SK-MEL-5 (cell line): Measurements from ENCODE around the gene CSK. TPM values are rescaled to one million over a fixed set of nuclear protein-coding genes. Genes with fewer than 3 reads are reported as not detected.

Experiments
- DNase-seq: peaks from one replicate; pipeline ENCODE4 v3.0.0-alpha.2; 2016; ENCODE audit warnings: low read depth, low spot score
- in situ Hi-C: cut with HindIII; loops from 2 replicates; pipeline ENCODE4 v1.10.0; 2016; ENCODE audit warnings: low sequenced_read_pairs, high pct_unique_total_duplicates, low pct_unique_long_range_greater_than_20kb
- total RNA-seq: library from RNA; depleted of rRNA; stranded (reverse); fragments of >200 nt; shearing (Covaris generic); gene quantifications from 2 replicates; pipeline ENCODE4 v1.2.3, GENCODE V29; 2014

CSK gene
- total RNA-seq, 1 experiment from 2014 or later: 20.7 TPM

DNA sequence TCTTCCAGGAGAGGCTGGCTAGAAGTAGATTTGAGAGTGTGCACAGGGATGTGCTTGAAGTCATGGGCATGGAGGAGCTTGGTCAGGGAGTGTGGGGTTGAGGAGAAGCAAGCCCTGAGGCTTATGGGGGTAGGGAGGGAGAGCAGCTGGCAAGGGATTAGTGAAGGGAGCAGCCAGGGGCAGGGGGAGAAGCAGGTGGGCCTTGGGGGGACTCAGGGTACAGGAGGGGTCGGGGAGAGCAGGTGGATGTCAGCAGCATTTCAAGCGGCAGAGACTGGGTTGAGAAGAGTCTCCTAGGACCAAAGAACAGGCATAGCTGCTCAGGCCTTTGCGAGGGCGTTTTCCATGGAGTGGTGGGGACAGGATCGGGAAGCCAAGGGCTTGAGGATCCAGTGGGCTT lies 27.4 kb downstream of the CSK start:
- in situ Hi-C loops: no loop called here
- DNase-seq: no peak

DNA sequence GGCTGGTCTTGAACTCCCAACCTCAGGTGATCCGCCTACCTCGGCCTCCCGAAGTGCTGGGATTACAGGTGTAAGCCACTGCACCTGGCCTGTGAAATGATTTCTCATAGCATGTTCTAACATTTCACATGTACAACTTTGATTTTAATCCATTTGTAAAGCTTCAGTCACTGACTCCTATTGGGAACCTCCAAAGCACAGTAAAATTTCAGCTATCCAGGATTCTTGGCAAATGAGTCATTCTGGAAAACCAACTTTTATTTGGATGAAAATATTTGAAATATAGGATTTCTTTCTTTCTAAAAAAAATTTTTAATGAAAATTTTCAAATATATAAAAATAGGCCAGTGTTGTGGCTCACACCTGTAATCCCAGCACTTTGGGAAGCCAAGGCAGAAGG lies 28.1 kb downstream of the CSK start:
- in situ Hi-C loops: no loop called here
- DNase-seq: no peak

DNA sequence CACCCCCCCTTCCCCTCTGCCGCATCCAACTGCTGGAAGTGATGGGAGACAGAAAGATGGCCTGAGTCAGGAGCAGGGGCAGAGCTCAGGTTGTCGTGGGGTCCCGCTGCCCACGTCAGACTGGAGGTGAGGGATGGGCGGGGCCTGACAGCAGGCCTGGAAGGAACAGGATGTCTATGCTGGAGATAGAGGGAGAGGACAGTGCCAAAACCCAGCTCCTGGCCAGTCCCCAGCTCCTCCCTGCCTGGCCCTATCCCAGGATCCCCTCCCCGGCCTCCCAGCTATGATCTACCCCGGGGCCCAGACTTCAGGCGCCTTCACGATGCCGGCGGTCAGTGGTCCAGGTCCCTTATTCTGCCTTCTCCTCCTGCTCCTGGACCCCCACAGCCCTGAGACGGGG lies 30.7 kb downstream of the CSK start, which contains the start of gene LMAN1L:
LMAN1L (plus strand) TSS at position 303 of the 400 bp plus-strand sequence; CDS start at position 323, 20 bp downstream.
- in situ Hi-C loops: no loop called here
- DNase-seq: no peak

DNA sequence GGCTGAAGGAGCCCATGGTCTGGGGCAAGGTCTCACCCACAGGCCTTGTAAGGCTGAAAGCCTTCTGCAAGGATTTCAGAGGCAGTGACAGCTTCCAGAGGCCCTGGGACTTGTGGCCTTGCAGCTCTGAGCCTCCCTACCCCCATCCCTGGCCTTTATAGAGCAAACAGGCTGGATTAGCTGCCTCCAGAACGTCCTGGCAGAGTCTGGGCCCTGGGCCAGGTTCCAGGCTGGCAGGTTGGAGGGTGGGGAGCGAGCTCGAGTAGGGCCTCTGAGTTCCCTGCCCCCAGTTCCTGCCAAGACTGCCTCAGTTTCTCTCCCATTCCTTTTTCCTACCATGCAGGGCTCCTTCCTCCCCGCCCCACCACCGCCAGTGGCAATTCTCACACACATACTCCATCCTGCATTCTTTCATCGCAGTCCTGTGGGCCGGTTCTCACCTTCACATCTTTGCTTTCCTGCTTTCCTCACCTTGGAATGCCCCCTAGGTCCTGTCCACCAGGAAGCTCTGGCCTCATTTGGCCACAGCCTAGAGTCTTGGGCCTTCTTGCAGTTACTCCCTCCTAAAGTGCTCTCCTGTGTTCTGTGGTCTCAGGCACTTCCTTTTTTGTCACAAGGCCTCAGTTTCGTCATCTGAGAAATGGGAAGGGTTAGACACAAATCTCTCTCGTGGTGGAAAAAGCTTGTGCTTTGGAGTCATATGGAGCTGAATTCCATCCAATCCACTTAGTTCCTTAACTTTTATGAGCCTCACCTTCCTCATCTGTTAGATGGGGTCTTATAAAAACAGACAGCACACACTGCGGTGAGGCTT lies 33.4 kb downstream of the CSK start:
- DNase-seq: no peak
- in situ Hi-C loops: no loop called here

DNA sequence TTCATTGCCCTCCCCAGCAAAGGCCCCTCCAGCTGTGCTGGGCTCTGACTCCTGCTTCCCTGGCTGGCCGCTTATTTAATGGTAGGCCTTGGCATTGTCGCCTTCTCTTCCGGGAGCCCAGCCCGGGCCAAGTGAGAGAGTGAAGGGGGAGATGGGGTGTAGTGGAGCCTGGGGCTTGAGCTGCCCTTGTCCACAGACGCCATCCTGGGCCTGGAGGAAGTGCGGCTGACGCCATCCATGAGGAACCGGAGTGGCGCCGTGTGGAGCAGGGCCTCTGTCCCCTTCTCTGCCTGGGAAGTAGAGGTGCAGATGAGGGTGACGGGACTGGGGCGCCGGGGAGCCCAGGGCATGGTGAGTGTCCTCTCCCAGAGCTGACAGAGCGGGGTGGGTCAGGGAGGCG lies 34.1 kb downstream of the CSK start:
- in situ Hi-C loops: no loop called here
- no peak for DNase-seq

DNA sequence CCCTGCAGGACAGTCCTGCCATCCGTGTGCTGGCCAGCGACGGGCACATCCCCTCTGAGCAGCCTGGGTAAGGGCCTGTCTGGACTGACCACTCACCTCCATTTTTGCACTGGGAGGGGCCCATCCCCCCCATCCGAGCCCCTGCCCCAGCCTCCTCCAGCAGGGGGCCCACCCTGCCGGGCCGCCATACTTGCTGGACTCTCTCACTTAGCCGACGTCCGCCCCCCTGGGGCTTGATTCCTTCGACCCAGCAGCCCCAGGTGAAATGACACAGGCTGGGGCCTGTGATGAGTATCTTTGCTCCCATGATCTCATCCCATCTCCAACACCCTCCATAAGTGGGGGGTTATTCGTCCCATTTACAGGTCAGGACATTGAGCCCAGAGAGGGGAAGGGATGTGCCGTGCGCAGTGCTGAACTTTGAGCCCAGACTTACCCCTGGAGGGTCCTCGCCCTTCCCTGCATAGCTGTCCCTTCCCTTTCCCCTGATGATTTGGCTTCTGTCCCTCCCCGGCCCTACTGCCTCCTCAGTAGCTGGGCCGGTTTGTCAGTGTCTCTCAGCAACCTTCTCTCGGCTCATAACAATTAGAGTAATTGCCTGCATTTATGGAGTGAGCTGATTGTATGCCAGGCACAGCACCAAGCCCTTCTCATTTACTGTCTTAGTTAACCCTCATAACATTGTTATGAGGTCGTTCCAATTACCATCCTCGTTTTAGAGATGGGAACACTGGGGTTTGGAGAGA lies 34.9 kb downstream of the CSK start:
- DNase-seq: no peak
- in situ Hi-C loops: no loop called here

DNA sequence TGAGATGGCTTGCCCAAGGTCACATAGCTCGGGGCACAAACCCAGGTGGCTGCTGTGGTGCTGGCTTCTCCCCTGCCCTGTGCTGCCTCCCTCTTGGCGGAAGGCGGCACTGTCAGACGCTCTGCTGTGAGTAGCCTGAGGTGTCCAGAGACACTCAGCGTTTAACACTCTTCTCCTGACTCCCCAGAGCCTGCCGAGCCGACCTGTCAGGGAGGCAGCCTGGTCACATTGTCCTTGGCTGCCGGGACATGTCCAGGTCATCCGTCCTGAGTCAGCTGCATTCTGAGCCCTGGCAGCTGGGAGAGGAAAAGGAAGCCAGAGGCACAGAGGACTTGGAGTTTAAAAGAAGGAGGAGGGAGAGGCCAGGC lies 35.5 kb downstream of the CSK start:
- no peak for DNase-seq
- in situ Hi-C loops: no loop called here

DNA sequence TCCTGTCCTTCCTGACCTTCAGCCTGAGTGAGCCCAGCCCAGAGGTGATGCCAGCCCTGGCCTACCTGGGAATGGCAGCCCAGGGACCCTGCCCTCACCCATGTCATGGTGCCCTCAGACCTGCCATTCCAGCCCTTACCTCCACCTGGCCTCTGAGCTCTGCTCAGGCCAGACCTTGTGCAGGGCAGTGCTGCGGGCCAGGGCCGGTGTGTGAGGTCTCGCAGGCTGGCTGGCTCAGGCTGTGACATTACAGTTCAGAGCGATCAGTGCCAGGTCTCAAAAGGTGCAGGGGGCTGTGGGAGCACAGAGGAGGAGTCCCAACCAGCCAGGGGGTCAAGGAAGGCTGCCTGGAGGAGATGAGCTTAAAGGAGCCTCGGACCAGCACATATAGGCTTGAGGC lies 38.2 kb downstream of the CSK start:
- in situ Hi-C loops: no loop called here
- no peak for DNase-seq

DNA sequence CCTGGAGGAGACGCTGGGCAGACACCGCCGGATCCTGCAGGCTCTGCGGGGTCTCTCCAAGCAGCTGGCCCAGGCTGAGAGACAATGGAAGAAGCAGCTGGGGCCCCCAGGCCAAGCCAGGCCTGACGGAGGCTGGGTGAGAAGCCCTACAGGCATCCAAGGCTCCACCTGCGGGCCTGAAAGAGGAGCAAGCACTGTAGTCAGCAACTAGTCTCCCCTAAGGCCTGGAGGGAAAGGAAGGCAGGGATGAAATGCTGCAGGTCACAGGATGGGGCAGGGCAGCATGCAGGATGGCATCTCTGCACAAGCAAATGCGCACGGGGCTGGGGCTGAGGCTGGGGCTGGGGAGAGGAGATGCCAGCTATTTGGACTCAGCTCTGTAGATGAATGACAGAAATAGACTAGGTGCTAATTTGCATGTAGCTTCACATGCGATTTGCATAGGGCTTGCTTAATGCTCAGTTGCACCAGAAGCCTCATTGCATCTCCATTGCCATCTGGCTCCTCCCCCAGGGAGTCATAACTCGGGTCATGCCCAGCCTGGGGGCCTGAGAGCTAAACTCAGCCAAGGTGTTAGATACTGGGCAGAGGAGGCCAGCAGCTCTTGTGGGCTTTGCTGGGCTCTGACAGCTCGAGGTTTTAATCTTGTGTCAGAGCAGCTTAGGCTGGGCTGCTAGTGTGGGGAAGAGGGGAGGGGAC lies 39.4 kb downstream of the CSK start:
- no peak for DNase-seq
- in situ Hi-C loops: no loop called here

DNA sequence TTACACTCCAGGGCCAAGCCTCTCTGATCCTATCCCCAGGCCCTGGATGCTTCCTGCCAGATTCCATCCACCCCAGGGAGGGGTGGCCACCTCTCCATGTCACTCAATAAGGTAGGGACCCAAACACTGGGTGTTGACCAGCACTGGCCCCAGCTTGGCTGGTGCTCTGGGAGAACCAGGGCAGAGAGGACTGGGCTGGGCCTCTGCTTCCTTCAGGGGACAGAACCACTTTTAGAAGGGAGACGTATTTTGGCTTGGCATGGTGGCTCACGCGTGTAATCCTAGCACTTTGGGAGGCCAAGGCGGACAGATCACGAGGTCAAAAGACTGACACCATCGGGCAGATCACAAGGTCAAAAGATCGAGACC lies 39.9 kb downstream of the CSK start:
- in situ Hi-C loops: no loop called here
- no peak for DNase-seq

DNA sequence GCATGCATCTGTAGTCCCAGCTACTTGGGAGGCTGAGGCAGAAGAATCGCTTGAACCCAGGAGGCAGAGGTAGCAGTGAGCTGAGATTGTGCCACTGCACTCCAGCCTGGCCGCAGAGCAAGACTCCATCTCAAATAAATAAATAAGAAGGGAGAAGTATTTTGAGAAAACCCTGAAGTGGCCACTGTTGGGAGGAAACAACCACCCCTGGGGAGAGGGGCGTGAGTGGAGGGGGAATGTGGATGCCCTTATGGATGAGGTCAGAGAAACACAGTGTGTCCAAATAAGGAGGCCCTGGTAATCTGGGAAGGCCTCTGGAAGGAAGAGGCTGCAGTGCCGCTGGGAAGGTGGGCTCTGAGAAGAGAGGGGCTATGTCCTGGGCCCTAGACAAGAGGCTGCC lies 40.4 kb downstream of the CSK start:
- no peak for DNase-seq

DNA sequence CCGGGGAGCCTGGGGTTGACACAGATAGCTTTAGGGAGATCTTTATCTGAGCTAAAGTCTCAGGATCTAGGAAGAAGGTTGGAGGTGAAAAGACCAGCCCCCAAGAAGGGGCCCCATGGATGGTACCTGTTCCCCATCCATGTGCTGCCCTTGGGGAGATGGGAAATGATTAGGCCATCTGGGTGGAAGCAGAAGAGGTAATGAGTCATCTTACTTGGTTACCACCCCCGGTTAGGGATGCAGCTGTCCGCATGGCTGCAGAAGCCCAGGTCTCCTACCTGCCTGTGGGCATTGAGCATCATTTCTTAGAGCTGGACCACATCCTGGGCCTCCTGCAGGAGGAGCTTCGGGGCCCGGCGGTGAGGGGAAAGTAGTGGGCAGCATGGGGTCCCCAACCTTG lies 41.4 kb downstream of the CSK start:
- DNase-seq: no peak
- in situ Hi-C loops: no loop called here

More for the DNA sequence above, 40.4 kb downstream of the CSK start:
- in situ Hi-C loops: no loop called here

DNA sequence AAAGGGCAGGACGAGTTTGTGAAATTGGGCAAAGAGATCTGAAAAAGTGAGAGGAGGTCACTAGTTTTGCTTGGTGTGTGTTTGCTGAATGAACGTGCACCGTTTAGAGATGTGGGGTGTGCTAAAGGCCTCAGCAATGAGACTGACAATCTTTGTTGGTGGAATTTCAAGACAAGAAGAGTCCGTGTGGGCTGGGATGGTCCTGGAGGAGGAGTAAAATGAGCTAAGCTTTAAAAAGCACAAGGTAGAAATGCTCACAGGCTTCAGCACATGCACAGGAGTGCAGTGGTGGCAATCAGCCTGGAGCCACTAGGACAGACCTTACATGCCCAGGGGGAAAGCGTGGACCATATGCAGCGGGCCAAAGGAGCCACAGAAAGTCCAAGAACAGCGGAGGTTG lies 43.1 kb downstream of the CSK start:
- in situ Hi-C loops: no loop called here

DNA sequence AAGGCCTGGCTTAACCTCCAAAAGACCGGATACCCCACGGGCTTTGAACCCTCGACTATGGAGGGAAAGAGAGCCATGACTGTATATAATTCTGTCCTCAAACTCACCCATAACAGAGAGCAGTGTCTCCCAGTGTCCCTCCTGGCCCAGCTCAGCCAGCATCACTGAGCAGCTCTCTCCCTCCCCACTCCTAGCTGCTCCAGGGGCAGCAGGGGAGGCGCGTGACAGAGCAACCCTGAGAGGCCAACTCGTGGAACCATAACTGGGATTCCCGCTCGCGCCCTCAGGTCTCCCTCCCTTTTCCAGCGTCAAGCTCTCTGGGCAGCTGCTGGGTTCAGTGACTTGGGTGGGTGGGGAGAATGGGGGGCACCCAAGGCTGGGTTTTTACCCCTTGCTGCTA lies 44.0 kb downstream of the CSK start:
- no peak for DNase-seq

More for the DNA sequence above, 43.1 kb downstream of the CSK start:
- no peak for DNase-seq

DNA sequence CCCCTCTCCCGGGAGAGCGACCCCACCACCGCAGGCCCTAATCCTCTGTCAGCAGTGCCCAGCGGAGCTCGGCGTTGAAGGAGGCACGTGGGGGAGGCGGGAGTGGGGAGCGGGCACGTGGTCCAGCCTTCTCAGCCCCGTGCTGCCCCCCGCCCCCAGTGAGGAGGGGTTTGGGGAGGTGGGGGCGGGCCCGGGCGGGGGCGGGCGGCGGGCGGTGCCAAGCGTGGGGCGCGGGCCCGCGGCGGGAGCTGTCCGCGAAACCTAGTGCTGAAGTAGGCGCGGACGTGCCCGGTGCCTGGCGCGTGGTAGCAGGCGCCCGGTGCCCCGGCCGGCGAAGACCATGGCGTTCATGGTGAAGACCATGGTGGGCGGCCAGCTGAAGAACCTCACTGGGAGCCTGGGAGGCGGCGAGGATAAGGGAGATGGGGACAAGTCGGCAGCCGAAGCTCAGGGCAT lies 44.5 kb downstream of the CSK start, which contains the start of gene CPLX3:
CPLX3 (plus strand) TSS at position 264 of the 456 bp plus-strand sequence; CDS start at position 341, 77 bp downstream.
- no peak for DNase-seq
- in situ Hi-C loops: no loop called here

More for the DNA sequence above, 44.0 kb downstream of the CSK start:
- in situ Hi-C loops: no loop called here

DNA sequence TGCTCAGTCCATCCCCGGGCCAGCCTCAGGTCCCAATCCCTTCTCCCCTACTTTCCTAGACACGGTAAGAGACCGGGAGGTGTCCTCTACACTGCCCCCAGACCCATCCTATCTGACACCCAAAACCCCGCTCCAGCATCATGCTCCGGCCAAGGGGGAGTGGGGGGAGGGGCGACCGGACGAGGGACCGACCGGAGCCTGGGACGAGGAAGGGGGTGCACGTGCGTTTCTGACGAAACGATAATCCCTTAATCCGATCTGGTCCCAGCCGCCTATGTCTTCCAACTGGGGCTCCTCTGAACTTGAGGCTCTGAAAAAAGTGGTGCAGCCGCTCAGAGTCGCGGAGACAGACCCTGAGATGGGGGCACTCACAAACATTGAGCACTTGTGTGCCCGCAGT lies 45.0 kb downstream of the CSK start:
- in situ Hi-C loops: no loop called here
- no peak for DNase-seq

DNA sequence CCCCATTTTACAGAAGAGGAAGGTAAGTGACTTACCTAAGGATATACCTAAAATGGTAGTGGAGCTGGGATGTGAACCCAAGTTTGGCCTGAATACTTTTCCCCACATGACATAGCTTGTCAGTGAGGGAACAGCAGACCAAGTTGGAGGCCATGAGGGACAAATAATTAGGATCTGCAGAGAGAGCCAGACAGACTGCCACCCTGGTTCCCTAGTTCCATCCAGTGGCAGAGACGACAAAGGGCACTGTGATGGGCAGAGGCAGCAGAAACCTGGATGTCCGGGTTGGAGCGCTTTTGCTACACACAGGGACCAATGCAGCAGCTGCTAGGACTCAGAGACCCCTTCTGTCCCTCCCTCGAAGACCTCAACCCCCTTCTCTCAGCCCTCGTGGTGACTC lies 45.7 kb downstream of the CSK start:
- in situ Hi-C loops: no loop called here
- no peak for DNase-seq

DNA sequence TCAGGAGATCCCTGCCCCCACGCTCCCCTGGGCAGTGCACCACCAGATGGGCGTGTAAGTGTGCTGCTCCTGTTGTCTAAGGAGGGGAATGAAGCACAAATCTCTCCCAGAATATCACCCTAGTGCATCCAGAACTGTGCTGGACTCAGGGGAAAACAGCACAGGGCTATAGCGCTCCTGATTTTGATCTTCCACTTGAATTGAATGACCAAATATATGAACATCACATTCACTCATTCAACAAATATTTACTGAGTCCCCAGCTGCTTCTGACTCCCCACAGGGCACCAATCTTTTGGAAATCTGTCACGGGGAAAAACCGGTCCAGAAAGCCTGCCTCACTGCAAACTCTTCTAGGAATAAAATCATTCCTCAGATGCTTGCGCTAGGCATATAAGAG lies 47.0 kb downstream of the CSK start:
- no peak for DNase-seq
- in situ Hi-C loops: no loop called here
